HG03280 (cell line): ENCODE data around the gene NRXN3.

Experiments used
- ATAC-seq: cut with Tn5 transposase; IDR thresholded peaks from one replicate; pipeline ENCODE4 v1.9.1; 2021; ENCODE audit warnings: mild to moderate bottlenecking, moderate library complexity; ENCODE audit not compliant: unreplicated experiment

The NRXN3 gene

DNA sequence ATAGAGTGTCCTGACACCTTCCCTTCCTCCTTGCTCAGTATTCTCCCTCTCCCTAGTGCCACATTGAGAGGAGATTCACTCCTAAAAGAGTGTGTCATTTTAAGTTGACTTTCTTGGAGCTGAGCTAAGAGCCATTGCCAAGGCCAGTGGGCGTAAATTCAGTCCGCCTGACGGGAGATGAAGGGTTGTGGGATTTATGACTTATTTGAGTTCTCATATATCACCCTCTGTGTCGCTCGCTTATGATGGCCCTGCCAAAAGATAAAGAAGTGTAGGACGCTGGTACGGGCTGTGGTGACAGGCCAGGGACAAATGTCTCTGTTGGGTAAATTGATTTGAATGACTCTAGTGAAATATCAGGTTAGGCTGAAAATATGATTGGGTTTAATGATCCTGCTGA is 867.4 kb downstream of the NRXN3 start:
- ATAC-seq = no peak

DNA sequence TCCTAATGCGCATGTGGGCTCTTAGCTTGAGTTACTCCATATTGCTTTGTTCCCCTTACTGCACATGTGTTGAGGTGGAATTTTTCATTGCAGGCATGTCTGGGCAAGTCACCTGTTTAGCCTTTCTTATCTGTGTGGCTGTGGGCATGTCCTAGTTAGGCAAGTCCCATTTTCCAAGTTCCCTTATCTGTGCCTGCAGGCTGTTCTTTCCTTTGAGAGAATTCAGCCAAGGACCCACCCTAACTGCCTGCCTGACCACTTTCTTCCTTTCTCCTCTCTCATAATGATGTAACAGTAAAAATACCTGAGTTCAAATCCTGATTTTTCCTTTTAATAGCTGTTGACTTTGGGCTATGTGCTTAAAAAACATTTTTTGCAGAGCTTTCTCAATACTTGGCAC is 870.6 kb downstream of the NRXN3 start:
- ATAC-seq = no peak

DNA sequence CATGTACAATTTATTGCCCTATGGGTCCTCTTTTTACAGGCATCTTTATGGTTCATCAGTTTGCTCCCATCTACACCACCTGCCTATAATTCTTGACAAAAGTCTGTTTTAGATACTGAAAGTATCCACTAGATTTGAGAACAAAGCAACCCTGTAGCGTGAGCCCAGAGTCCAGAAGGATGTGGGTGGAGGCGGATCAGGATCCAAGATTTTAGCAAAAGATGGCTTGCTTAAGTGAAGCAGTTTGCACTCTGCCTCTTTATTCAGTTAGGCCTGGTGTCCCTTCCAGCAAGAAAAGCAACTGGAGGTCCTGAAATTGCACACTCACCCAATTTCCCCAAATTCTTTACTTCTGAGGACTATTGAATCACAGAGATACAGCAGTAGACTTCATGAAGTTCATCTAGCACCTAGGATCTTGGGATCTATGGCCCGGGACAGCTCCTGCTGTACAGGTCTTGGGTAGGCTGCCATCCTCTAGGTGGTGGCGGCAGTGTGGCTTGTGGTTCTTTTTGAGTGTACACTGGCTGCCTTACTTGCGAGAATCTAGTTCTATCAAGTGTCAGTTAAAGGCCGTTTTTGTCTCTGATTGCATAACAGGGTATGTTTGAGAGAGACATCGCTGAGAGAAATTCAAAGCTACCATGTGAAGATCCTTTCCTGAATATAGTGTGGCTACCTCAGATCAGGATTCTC is 873.2 kb downstream of the NRXN3 start:
- no peak for ATAC-seq

DNA sequence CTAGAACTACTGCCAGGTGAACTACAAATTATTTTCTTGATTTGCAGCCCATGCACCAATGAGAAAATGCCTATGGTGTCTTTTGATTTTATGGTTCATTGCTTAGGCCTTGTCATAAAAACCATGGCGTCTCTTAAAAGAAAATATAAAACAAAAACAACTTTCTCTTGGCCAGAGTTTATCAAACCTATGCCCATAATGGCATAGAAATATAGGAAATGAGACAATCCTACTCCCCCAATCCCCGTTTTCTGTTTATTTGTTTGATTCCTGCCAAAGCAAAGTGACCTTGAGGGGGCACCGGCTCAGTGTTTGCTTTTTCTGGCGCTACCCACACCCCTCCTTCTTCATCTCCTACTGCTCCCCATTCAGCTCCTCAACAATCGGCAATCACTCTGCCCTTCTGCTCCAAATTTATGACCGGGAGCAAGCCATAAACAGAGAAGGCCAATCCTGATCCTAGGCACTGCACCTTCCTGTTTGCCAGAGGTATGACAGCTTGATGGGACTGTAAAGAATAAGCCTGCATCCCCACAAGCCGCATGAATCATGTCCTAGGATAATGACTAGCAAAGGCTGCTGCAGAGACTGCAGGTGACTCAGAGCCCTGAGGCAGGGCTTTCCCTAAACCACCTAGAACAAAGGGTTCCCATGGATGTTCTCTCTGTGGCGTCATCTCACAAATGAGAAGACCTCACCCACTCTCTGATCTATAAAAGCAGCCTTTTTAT is 874.9 kb downstream of the NRXN3 start:
- no peak for ATAC-seq

DNA sequence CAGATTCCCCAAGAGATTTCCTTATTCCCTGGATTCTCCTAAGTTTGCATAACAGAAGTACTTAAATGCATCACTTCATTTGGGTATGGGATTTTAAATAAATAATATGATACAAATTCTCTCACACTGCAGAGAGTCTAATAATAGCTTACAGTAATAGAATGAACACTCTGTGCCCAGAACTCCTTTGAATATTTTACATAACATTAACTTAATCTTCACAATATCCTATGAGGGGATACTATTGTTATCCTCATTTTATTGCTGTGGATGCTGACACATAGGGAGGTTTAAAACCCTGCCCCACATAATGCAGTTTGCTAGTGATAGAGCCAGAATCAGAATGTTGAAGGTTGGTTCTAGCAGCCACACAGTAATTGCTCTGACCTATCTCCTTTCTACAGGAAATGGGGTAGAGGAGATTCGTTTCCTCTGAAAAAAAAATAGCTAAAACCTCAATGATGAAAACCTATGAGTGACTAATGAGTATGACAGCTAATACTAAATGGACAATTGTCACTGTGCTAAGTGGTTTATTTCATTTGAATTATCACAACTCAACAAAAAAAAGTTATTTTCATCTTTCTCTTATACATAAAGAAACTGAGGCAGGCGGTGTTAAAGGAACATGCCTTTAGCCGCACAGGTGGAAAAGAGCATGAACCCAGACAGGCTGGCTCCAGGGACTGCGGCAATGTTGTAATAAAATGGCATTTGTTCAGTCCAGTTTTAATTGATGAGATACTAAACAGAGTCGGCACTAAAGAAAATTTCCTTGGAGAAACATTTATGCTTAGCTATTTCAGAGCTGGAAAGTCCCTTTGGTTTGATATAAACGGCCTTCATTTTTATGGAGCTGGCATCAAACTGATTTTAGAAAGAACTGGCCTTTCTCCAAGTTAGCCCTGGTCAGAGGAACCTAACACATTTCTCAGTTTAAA is 880.9 kb downstream of the NRXN3 start:
- ATAC-seq = no peak

DNA sequence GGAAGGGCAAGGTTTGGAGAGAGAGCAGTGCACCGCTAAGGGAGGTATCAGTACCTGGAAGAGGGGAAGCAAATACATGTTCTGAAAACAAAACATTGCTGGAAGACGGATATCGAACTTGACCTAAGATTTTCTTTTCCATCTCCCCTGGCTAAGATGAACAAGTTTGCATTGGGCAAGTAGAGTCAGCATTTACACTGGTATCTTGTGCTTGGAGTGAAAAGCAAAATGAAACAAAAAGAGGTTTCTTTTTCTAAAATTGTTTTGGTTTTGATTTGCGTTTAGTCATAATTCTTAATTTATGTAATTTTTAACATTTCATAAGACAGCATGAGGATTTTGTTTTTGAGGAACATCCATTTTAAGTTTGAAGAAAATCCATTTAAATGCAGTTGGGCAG is 881.6 kb downstream of the NRXN3 start:
- no peak for ATAC-seq

DNA sequence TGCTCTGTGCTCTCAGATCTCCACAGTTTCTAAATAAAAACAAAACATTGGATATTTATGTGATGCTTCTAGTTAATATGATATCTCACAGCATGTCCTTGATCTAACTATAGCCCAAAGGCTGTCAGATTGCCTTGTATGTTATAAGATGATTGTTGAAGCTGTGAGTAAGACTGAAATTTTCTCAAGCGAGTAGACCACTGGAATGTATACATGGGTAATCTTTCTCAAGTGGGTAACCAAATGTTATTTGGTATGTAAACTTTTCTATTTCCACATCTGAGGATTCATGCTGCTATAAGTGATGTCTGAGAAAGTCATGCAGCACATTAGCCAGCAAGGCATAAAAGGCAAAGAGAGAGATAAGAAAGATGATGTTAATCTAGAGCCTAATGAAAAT is 886.7 kb downstream of the NRXN3 start:
- no peak for ATAC-seq

DNA sequence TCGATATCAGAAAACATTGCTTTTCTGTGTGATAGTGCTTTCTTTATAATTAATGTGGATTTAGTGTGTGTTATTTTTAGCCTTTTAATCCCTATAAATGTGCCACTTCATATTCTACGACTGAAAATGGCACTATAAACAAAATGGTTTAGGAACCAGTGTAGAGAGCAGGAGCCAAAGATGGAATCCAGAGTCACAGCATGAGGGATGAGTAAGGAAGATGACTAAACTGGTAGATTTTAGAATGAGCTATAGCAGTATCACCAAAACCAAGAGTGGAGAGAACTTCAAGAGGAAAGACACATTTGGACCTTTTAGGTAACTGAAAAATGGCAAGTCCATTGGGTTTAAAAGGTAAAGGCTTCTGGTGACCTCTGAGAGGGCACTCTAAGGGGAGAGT is 887.2 kb downstream of the NRXN3 start:
- no peak for ATAC-seq

DNA sequence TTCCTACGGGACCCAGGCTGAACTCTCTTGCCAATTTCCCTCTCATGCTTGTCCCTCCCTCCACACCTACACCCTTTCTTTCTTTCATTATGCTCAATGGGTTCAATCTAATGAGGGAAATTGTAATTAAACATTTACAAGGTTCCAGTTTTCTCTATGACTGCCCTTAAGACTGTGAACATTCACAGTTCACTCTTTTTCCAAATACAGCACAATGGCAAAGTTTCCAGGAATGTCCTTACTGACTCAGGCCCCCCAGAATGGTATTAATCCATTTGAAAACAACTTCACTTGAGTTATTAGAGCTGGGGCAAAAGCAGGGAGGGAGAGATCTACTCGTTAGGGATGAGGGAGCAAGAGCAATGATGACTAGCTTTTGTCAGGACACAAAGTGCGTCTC is 892.1 kb downstream of the NRXN3 start:
- no peak for ATAC-seq

DNA sequence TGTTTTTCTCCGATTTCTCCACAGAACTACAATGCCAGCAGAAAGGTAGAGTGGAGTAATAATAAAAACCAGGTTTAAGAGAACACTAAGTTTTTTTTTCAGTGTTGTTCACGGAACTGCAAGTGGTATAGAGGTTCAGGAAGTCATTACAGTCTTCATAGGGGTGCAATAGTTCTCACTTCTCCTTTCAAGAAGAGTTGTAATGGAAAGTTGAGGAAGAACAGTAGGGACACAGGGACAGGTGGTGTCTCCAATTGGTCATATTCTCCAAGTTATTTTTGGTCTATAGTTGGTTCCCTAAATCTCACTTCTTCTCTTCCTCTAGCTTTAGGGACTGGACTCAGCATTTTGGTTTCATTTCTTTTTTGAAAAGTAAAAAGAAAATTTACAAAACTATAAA is 894.0 kb downstream of the NRXN3 start:
- no peak for ATAC-seq

DNA sequence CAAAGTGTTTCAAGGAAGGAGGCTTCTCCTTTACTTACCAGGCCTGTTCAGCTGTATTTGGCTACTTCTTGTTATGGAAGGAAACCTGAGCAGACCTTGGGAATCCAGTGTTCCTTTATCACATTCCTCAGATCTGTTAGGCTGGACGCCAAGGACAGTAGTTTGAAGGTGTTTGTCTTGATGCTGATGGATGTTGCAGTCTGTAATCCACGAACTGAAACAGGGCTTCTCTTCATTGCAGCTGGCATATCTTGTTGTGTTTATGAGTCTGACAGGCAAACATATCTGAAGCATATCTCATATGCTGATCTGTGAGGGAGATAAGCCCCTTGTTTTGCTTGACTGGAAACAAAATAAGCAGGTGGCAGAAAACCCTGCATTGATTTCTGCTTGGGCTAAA is 904.3 kb downstream of the NRXN3 start:
- ATAC-seq = no peak

DNA sequence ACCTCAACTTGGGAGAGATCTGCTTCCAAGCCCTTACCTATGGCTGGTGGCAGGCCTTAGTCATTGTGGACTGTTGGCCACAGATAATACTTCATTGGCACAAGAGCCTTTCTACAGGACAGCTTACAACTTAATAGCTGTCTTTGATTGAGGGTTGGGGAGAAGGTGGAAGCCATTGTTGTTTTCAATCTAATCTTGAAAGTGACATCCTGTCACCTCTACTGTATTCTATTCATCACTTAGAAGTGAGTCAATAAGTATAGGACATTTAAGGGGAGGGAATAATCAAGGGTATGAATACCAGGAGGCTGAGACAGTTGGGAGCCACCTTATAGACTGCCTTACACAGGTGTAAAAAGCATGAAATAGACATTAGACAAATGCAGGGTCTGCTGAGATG is 906.3 kb downstream of the NRXN3 start:
- ATAC-seq = no peak

DNA sequence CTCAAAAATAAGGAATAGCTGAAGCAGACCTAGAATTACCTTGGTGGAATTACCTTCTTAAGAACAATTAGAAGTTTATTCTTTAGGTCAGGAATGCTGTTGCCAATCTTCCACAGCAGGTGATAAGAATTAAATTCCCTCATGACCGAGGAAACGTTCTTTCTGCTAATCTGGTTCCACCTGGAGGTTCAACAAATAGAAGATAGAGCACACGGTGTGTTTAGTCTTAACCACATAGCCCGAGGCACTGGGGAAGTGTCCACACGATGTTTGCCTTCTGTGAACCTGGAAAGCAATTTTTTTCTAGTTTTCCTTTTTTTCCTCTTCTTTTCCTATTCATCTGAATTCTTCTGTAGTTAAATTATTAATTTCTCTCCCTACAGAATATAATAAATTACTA is 906.9 kb downstream of the NRXN3 start:
- no peak for ATAC-seq

DNA sequence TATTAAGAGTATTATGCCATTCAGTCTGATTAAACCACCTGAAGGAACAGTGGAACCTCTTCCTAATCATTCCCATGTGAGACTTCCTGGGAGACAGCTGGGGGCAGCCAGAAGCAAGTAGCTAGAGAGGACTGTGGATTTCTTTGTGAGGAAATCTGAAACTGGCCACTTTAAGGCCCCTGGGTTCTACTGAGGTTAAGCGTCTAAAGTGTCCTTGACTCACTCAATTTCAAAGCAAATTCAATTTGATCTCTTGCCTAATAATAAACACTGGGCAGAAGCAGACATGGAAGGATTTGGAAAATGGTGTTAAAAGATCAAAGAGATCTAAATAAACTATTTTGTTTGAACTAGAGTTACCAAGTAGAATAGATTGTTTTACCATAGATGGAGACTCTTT is 909.9 kb downstream of the NRXN3 start:
- ATAC-seq = no peak

DNA sequence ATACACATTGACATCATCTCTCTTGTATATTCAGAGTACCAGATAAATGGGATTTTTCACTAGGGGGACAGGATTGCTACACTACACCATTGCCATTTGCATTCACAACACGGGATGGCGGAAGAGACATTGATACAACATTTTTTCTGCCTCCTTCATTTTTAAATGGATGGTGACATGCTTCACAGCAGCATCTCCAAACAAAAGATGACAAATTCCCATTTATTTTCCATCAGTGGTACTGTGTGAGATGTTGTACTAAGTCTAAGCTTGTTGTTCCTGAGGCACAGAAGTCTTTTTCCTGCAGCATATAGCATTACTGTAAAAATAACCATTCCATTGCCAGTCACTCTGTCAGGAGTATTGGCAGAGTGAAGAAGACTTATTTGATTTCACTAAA is 912.7 kb downstream of the NRXN3 start:
- ATAC-seq = no peak

DNA sequence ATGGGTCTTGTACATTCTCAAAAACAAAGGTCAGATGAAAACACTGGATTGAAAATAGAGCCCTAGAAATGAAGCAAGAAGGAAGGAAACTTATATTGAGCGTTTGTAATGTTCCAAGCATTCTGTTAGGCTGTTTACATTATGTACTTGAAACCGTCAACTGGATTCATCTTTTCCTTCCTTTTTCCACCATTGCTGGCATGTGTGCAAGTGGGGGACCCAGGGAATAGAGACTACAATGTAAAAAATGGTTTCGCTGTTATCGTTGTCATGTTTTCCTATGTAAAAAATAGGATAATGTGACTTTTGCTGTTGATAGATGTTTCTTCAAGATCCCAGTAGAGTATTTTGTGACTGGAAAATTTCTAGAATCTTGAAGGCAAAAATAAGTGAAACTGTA is 913.2 kb downstream of the NRXN3 start:
- ATAC-seq = no peak

DNA sequence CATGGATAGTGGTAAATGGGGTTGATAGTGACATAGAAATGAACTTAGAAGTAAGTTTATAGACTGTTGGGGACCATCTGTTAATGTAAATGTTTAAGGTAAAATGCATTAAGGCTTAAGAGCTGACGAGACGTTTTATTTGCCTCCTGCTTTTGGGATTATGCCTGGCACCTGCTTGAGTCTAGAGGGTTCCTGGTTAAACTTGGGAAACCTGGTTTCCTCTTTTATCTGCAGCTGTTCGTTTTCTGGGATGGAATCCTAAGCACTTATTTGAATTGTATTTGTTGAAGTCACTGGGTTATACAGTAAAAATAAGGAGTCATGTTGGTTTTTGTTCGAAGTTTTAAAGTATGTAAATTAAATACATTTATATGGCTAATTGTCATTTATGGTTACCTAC is 914.7 kb downstream of the NRXN3 start:
- ATAC-seq = no peak

DNA sequence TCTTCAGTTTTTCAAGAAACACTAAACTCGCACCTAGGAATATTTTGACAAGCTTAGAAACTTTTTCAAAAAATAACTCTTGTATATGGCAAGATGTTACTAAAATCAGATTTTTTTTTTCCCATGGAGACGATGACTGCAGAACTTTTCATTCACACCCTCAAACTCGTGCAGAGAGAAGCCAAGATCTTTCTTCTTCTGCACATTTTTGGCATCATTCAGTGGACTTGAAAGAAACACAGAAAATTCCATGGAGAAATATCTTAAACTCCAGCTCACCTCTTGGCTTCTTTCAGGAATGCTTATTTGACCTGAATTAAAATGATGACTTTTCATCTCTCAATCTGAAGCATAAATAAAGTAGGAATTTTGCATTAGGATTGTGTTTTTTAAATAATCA is 919.4 kb downstream of the NRXN3 start:
- ATAC-seq = no peak

DNA sequence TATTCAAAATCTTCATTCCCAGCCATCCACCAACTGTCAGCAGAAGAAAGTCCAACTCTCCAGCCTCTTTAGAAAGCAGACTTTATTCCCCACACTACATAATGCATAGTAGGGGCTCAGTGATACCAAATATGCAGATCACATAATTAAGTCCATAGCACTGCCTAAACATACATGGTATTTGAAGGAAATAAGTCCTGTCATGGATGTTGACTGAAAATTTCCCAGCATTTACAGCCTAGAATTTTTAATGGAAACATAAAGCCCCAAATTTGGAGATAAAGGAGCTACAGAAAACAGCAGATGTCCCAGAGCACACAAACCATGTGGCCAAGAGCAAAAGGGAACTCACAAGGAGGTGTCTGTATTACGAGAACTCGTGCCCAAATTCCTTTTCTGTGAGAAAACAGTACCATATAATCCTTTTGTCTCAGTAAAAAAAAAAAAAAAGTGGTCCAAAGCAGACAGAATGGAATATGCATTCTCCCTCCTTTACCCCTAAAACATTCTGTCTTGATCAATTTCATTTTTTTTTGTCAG is 920.5 kb downstream of the NRXN3 start:
- no peak for ATAC-seq

DNA sequence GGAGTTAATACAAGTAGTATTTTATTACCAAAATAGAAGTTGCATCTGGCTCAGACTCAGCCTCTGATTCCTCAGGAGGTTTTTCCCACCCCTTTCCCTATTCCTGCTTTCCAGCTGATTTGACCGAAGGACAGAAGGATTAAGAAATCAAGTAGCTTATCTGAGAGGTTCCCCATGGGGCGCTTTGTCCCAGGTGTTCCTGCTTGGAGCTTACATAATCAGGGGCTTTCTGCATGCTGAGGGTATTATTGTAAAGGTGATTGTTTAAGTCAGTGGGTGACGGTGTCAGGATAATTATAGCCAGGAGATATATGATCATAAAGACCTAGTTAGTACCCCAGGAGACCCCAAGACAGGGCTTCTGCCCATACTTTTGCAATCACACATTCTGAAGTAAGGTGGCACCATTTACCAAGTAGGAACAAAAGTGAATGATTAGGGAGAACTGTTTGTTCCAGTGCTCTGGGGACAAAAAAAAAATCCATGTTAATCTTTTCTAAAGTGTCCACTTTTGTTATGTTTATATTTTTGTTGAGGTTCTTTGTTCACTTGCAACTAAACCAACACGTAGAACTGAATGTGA is 921.3 kb downstream of the NRXN3 start:
- ATAC-seq = no peak

DNA sequence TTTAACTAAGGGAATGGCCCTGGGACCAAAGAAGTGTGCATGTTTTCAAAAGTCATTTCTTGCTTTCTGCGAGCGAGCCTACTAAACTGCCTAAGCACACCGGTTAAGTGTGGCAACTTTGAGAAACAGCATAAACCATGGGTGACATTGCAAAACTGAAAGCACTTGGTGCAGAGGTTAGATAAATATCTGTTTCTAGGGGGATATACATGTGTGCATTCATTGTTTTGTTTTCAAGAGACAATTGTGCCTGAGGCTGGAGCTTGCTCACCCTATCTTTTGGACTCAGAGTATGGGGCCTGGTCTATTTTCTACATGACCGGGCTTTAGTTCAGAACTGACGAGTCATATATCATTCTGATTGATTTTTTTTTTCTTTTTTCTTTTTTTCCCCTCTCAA is 923.4 kb downstream of the NRXN3 start:
- ATAC-seq = no peak
